NAMALWA (cell line): Measurements from ENCODE around the gene FNIP1.
"Not testable (repeated sequence)": the region's sequence is repeated elsewhere in the genome, so short reads cannot be mapped to it uniquely, and the experiment has no call there.

Source experiments
- DNase-seq: peaks from one replicate; pipeline ENCODE4 v3.0.0-alpha.2; 2015; ENCODE audit warnings: low spot score

The FNIP1 gene

GRCh38 chr5:131749723-131750470, 46.9 kb downstream of the FNIP1 start:
- DNase-seq: no peak

DNA sequence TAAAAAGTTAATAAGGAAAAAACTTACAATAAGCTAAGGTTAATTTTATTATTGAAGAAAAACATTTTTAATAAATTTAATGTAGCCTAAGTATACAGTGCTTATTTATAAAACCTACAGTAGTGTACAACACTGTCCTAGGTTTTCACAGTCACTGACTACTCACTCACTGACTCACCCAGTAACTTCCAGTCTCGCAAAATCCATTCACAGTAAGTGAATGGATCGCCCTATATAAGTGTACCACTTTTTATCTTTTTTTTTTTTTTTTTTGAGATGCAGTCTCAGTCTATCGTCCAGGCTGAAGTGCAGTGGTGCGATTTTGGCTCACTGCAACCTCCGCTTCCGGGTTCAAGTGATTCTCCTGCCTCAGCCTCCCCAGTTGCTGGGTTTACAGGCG, 47.7 kb downstream of the FNIP1 start:
- DNase-seq: no peak

GRCh38 chr5:131747180-131748105, 49.4 kb downstream of the FNIP1 start:
- no peak for DNase-seq

DNA sequence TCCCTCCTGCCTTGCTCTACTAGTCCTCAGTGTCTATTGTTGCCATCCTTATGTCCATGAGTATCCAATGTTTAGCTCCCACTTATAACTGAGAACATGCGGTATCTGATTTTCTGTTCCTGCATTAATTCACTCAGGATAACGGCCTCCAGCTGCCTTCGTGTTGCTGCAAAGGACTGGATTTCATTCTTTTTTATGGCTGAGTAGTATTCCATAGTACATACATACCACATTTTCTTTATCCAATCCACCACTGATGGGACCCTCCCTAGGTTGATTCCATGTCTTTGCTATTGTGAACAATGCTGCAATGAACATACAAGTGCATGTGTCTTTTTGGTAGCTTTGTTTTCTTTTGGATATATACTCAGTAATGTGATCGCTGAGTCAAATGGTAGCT, 50.4 kb downstream of the FNIP1 start:
- DNase-seq: no peak

GRCh38 chr5:131745703-131746102, 51.1 kb downstream of the FNIP1 start:
- DNase-seq: no peak

DNA sequence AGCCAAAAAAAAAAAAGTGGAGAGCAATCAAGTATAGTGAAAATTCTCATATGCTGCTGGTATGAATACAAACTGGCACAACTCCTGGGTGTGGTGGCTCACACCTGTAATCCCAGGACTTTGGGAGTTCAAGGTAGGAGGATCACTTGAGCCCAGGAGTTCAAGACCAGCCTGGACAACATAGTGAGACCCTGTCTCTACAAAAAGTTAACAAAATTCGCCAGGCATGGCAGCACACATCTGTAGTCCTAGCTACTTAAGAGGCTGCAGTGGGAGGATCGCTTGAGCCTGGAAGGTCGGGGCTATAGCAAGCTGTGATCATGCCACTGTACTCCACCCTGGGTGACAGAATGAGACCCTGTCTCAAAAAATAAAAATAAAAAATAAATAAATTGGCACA, 51.7 kb downstream of the FNIP1 start:
- no peak for DNase-seq

- DNase-seq: no peak
Measured at GRCh38 chr5:131740477-131740876, 56.3 kb downstream of the FNIP1 start.

DNA sequence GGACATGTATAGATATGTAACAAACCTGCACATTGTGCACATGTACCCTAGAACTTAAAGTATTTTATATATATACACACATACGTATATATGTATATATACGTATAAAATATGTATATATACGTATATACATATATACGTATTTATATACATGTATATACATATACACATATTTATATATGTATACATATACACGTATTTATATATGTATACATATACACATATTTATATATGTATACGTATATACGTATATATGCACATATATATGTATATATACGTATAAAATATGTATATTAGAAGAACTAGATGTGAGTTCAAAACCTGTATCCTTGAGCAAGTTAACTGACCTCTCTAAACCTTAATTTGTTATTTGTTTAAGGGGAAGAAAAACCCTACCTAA, 61.4 kb downstream of the FNIP1 start:
- no peak for DNase-seq

- DNase-seq: not testable (repeated sequence)
Measured at GRCh38 chr5:131734939-131735338, 61.9 kb downstream of the FNIP1 start.

GRCh38 chr5:131729292-131729691, 67.5 kb downstream of the FNIP1 start:
- DNase-seq: not testable (repeated sequence)

GRCh38 chr5:131724089-131724488, 72.7 kb downstream of the FNIP1 start:
- not testable (repeated sequence) for DNase-seq

DNA sequence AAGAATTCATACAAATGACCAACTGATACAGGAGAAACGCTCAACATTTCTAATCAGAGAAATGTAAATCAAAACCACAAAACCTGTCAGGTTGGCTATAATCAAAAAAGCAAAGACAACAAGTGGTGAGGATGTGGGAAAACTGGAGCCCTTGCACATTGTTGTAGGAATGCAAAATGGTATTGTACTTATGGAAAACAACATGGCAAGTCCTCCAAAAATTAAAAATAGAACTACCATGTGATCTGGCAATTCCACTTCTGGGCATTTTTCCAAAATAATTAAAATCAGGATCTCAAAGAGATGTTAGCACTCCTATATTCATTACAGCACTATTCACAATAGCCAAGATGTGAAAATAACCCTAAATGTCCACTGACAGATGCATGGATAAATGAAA, 76.1 kb downstream of the FNIP1 start:
- DNase-seq: no peak

- DNase-seq: no peak
Measured at GRCh38 chr5:131719564-131719963, 77.3 kb downstream of the FNIP1 start.

DNA sequence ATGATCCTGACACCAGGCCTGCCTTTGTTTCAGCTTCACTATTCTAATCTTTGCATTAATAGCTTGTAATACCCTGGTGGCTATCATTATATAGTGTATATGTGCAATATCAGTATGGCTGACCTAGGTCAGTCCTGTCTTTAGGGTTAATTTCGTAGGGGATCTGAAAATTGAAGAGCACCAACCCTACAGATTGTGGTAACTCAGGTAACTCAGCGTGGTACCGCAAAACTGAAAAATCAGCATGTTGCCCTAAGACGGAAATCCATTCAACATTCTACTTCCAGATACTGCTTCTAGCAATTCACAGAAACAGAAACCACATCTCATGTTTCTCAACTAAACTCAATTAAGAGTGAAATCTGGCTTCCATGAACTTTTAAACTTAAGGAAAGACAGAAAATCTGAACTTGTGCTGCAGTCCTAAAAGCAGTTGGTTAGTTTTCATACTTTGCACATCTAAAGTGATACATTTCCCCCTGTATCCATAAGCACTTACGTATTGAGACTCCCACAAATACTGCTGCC, 78.3 kb downstream of the FNIP1 start:
- no peak for DNase-seq

- DNase-seq: not testable (repeated sequence)
Measured at GRCh38 chr5:131717164-131717563, 79.7 kb downstream of the FNIP1 start.

- DNase-seq: no peak
Measured at GRCh38 chr5:131716650-131717049, 80.2 kb downstream of the FNIP1 start.

DNA sequence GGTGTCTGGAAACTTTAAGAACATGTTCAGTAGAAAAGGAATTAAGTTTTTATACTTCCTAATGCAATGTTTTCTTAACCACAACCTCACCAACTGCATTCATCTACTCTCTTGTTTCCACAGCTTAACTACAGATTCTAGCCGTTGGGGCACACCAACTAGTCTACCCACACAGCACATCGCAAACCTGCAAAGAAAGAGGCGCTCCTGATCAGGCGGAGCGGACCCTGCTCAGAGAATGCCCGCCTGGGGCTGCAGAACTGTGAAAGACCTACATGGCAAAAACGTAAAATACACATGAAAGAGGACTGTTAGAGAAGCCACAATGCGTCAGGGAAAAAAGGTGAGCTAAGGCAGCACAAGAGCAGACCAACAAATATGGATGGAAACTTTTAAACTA, 86.4 kb downstream of the FNIP1 start:
- no peak for DNase-seq

GRCh38 chr5:131709043-131709442, 87.8 kb downstream of the FNIP1 start:
- DNase-seq: no peak

DNA sequence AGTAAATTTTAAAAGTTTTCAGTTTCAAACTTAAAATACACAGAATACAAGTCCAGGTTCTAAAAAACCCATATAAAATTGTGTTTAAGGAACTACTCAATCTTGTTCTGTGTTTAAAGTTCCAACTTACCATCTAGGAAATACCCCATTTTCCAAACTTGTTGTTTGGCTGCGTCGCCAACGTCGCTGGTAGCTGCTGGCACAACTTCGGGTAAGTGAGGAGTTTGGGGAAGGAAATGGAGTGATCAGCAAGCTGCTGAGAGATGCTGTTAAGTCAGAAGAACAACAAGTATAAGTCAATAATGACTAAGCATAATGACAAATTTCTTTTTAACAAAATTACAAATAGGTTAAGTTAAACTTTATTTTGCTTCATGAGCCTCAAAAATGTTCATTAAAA, 90.5 kb downstream of the FNIP1 start:
- no peak for DNase-seq

DNA sequence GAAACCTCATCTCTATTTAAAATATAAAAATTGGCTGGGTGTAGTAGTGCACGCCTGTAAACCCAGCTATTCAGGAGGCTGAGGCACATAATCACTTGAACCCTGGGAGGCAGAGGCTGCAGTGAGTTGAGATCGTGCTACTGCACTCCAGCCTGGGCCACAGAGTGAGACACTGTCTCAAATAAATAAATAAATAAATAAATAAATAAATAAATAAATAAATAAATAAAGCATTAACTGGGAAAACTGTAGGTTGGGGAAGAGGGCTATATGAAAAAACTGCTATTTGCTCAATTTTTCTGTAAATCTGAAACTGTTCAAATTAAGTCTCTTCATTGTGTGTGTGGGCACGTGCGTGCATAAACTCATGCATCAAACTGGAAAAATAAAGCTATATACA, 101.9 kb downstream of the FNIP1 start:
- DNase-seq: no peak

GRCh38 chr5:131693894-131694293, 102.9 kb downstream of the FNIP1 start:
- no peak for DNase-seq

DNA sequence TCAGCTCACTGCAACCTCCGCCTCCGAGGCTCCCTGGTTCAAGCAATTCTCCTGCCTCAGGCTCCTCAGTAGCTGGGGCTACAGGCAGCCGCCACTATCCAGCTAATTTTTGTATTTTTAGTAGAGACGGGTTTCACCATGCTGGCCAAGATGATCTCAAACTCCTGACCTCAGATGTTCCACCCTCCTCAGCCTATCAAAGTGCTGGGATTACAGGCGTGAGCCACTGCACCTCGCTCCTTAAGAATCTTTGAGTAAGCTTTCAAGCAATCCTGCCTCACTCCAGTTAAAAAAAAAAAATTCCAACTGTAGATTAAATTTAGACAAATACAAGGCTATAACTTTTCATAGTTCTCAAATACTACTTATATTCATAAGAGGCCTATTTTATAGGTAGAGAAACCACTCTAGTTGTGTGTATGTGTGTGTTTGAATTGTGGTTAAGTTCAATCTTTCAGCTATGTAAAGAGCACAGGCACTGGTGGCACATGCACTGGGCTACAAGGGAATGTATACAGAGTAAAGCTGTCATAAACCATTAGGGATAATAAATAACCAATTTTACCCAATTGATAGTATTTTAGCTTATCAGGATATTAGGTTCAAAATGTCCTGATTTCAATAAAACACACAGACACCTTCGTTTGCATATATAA, 111.2 kb downstream of the FNIP1 start:
- no peak for DNase-seq
